Neural cell (in vitro differentiated cells): ENCODE results near the gene PRKCSH. TPM values are rescaled to one million over a fixed set of nuclear protein-coding genes. Genes with fewer than 3 reads are reported as not detected.

ENCODE experiments used
- H2AFZ ChIP-seq: fragments of 200-600, 300-800 bp; sonication (generic), shearing (Covaris generic); 2 replicates; pipeline ENCODE4 v1.6.0; 2014; ENCODE audit warnings: low read depth, mild to moderate bottlenecking, antibody characterized with exemption, low read length, moderate library complexity
- H3F3A ChIP-seq: fragments of 200-600 bp; shearing (Covaris generic); 2 replicates; pipeline ENCODE4 v1.6.1; 2016; ENCODE audit warnings: mild to moderate bottlenecking, moderate library complexity, mixed read lengths, antibody characterized with exemption, low read length; ENCODE audit not compliant: insufficient read depth, poor library complexity, severe bottlenecking
- H3K27ac ChIP-seq: fragments of 200-600, 300-800 bp; sonication (generic), shearing (Covaris generic); 2 replicates; pipeline ENCODE4 v1.5.1; 2014; ENCODE audit warnings: mild to moderate bottlenecking, low read length, moderate library complexity
- H3K27me3 ChIP-seq: fragments of 300-800, 200-600 bp; sonication (generic), shearing (Covaris generic); 2 replicates; pipeline ENCODE4 v1.6.0; 2014; ENCODE audit warnings: mild to moderate bottlenecking, low read depth, low read length, moderate library complexity; ENCODE audit not compliant: insufficient read depth
- H3K36me3 ChIP-seq: fragments of 300-800, 200-600 bp; sonication (generic), shearing (Covaris generic); 2 replicates; pipeline ENCODE4 v1.5.1; 2014; ENCODE audit warnings: mild to moderate bottlenecking, antibody characterized with exemption, low read length, moderate library complexity; ENCODE audit not compliant: insufficient read depth
- H3K4me2 ChIP-seq: fragments of 300-800, 200-600 bp; sonication (generic), shearing (Covaris generic); 2 replicates; pipeline ENCODE4 v1.6.0; 2014; ENCODE audit warnings: mild to moderate bottlenecking, low read length
- H3K4me3 ChIP-seq: fragments of 300-800, 200-600 bp; sonication (generic), shearing (Covaris generic); 2 replicates; pipeline ENCODE4 v1.5.1; 2014; ENCODE audit warnings: mild to moderate bottlenecking, low read length, moderate library complexity
- H3K79me2 ChIP-seq: fragments of 200-600 bp; shearing (Covaris generic); replicated peaks from 2 replicates; pipeline ENCODE4 v1.6.0; 2014; ENCODE audit warnings: mild to moderate bottlenecking, low read length, moderate library complexity; ENCODE audit not compliant: insufficient read depth
- H3K9ac ChIP-seq: fragments of 300-800, 200-600 bp; sonication (generic), shearing (Covaris generic); 2 replicates; pipeline ENCODE4 v1.6.1; 2016; ENCODE audit warnings: mild to moderate bottlenecking, low read length, mixed read lengths
- H3K9me2 ChIP-seq: fragments of 200-600 bp; shearing (Covaris generic); 2 replicates; pipeline ENCODE4 v1.6.1; 2016; ENCODE audit warnings: mild to moderate bottlenecking, low read length, mixed read lengths; ENCODE audit not compliant: insufficient read depth
- H3K9me3 ChIP-seq: fragments of 200-600, 300-800 bp; sonication (generic), shearing (Covaris generic); 2 replicates; pipeline ENCODE4 v1.6.1; 2016; ENCODE audit warnings: mild to moderate bottlenecking, mixed run types, low read length, moderate library complexity, mixed read lengths
- H4K20me1 ChIP-seq: fragments of 200-600 bp; shearing (Covaris generic); 2 replicates; pipeline ENCODE4 v1.6.1; 2016; ENCODE audit warnings: mild to moderate bottlenecking, mixed run types; ENCODE audit not compliant: insufficient read depth
- CTCF ChIP-seq: fragments of 450-650 bp; IDR thresholded peaks from 2 replicates; pipeline ENCODE4 v1.5.1; 2014; ENCODE audit warnings: antibody characterized with exemption, mild to moderate bottlenecking, moderate library complexity; ENCODE audit not compliant: poor library complexity, severe bottlenecking
- EP300 ChIP-seq: fragments of 450-650 bp; conservative IDR thresholded peaks from 2 replicates; pipeline ENCODE4 v1.6.1; 2014; ENCODE audit warnings: antibody characterized with exemption, mild to moderate bottlenecking, moderate library complexity; ENCODE audit not compliant: poor library complexity, severe bottlenecking
- EZH2 ChIP-seq: fragments of 200-600, 300-800 bp; shearing (Covaris generic), sonication (generic); IDR thresholded peaks from 2 replicates; pipeline ENCODE4 v1.6.1; 2014; ENCODE audit warnings: antibody characterized with exemption, low read length, borderline replicate concordance, mild to moderate bottlenecking; ENCODE audit not compliant: insufficient read depth, poor library complexity, severe bottlenecking
- MXI1 ChIP-seq: fragments of 450-650 bp; conservative IDR thresholded peaks from 2 replicates; pipeline ENCODE4 v1.6.1; 2014; ENCODE audit warnings: antibody characterized with exemption, mild to moderate bottlenecking; ENCODE audit not compliant: poor library complexity, severe bottlenecking
- POLR2AphosphoS5 ChIP-seq: IDR thresholded peaks from 2 replicates; pipeline ENCODE4 v1.6.1; 2012
- RAD21 ChIP-seq: fragments of 450-650 bp; conservative IDR thresholded peaks from 2 replicates; pipeline ENCODE4 v1.6.1; 2014; ENCODE audit warnings: antibody characterized with exemption, mild to moderate bottlenecking, moderate library complexity
- SMC3 ChIP-seq: fragments of 450-650 bp; conservative IDR thresholded peaks from 2 replicates; pipeline ENCODE4 v1.6.1; 2014; ENCODE audit warnings: antibody characterized with exemption, mild to moderate bottlenecking, moderate library complexity; ENCODE audit not compliant: poor library complexity
- TAF1 ChIP-seq: IDR thresholded peaks from 2 replicates; pipeline ENCODE4 v1.6.1; 2012; ENCODE audit warnings: low read depth
- polyA plus RNA-seq: library from polyadenylated mRNA; depleted of rRNA; stranded (reverse); fragments of >200 nt; gene quantifications from 2 replicates; pipeline ENCODE4 v1.2.3, GENCODE V29; 2014
- TF ChIP-seq, protein P1 (sequence below): IDR thresholded peaks from 2 replicates; pipeline ENCODE4 v1.6.1; 2012; ENCODE audit warnings: borderline replicate concordance

The PRKCSH gene
- polyA plus RNA-seq, 1 donor from 2014 or later: 29.6 TPM

DNA sequence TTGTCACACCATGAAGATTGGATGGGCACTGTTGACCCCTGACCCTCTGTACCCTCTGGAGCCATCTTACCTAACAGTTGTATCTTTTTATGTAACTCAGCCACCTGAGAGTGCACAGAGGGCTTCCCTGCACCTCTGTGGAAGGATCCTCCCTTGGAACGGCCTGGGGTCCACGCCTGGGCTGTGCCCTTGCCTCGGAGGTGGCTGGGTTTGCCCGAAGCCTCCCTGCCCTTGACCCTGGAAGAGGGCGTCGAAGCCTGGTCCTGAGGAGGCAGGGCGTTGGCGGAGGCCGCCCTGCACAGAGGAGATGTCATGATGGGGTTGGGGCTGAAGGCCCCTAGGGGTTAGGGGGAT, 755 bp upstream of the PRKCSH start:
- Histone ChIP-seq H3K27ac (peak overlapping the region; percentile 90), H3K36me3 (no peaks in the 10 kb centered on the region), H3F3A (no peaks in the 10 kb centered on the region), H3K9me3 (no peaks in the 10 kb centered on the region), H3K79me2 (peaks cover 15% of the 10 kb centered on the region), H4K20me1 (no peaks in the 10 kb centered on the region), H3K4me2 (peak overlapping the region; percentile 96), H2AFZ (peak overlapping the region; percentile 90), H3K27me3 (no peaks in the 10 kb centered on the region), H3K4me3 (peak overlapping the region; percentile 74), H3K9me2 (no peaks in the 10 kb centered on the region), H3K9ac (peak overlapping the region; percentile 73)
- TF ChIP-seq, protein P1, sequence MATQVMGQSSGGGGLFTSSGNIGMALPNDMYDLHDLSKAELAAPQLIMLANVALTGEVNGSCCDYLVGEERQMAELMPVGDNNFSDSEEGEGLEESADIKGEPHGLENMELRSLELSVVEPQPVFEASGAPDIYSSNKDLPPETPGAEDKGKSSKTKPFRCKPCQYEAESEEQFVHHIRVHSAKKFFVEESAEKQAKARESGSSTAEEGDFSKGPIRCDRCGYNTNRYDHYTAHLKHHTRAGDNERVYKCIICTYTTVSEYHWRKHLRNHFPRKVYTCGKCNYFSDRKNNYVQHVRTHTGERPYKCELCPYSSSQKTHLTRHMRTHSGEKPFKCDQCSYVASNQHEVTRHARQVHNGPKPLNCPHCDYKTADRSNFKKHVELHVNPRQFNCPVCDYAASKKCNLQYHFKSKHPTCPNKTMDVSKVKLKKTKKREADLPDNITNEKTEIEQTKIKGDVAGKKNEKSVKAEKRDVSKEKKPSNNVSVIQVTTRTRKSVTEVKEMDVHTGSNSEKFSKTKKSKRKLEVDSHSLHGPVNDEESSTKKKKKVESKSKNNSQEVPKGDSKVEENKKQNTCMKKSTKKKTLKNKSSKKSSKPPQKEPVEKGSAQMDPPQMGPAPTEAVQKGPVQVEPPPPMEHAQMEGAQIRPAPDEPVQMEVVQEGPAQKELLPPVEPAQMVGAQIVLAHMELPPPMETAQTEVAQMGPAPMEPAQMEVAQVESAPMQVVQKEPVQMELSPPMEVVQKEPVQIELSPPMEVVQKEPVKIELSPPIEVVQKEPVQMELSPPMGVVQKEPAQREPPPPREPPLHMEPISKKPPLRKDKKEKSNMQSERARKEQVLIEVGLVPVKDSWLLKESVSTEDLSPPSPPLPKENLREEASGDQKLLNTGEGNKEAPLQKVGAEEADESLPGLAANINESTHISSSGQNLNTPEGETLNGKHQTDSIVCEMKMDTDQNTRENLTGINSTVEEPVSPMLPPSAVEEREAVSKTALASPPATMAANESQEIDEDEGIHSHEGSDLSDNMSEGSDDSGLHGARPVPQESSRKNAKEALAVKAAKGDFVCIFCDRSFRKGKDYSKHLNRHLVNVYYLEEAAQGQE: no peak
- no peak for TF ChIP-seq CTCF
- no peak for TF ChIP-seq MXI1
- TF ChIP-seq RAD21: no peak
- no peak for TF ChIP-seq SMC3
- no peak for TF ChIP-seq POLR2AphosphoS5
- TF ChIP-seq EZH2: no peak
- TF ChIP-seq TAF1: no peak
- no peak for TF ChIP-seq EP300

DNA sequence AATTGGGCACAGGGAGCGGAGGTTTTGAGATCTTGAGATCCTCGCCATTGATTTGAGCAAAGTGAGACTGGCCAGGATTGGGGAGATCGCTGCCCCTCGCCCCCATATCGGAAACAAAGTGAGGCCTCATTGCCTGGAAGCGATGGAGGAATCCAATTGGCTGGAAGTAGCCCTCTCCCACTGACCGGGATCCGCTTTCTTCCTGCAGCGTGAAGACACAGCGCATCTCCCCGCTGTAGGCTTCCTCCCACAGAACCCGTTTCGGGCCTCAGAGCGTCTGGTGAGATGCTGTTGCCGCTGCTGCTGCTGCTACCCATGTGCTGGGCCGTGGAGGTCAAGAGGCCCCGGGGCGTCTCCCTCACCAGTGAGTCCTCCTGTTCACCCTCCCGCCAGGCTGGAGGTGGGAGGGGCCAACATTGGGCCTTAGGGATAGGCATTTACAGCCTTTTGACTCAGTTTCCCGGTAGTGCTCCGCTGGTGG, 438 bp downstream of the PRKCSH start:
- Histone ChIP-seq H3K9me3 (no peaks in the 10 kb centered on the region), H2AFZ (peak overlapping the region; percentile 49), H3K9ac (peak overlapping the region; percentile 80), H3K4me3 (peak overlapping the region; percentile 74), H3K4me2 (peak overlapping the region; percentile 88), H3K9me2 (no peaks in the 10 kb centered on the region), H3K79me2 (peaks cover 15% of the 10 kb centered on the region), H3K27ac (peak overlapping the region; percentile 90), H3F3A (no peaks in the 10 kb centered on the region), H3K27me3 (no peaks in the 10 kb centered on the region), H4K20me1 (no peaks in the 10 kb centered on the region), H3K36me3 (no peaks in the 10 kb centered on the region)
- TF ChIP-seq TAF1: peak; percentile 20
- no peak for TF ChIP-seq EP300

DNA sequence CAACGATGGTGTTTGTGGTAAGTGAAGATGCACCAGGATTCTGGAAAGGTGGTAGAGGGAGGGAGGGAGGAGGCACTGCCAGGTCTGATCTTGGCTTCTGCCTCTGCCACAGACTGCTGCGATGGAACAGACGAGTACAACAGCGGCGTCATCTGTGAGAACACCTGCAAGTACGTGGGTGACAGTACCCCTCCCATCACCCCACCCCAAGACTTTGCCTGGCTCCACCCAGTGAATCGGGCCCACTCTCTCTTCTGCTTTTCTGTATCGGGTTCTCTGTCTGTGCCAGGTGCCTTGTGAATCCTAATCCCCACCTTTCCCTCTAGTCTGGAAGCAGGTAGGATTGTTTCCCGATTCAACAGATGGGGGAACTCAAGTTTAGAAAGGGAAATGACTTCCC, 2.5 kb downstream of the PRKCSH start:
- H3K9ac ChIP-seq: no peak overlapping the region

More for the DNA sequence above, 2.5 kb downstream of the PRKCSH start:
- no peaks in the 10 kb centered on the region for H3K36me3 ChIP-seq
- H3K27ac ChIP-seq: no peak overlapping the region
- no peak overlapping the region for H3K4me3 ChIP-seq
- TF ChIP-seq TAF1: no peak
- no peaks in the 10 kb centered on the region for H3K9me2 ChIP-seq
- no peaks in the 10 kb centered on the region for H3F3A ChIP-seq
- H3K79me2 ChIP-seq: peaks cover 15% of the 10 kb centered on the region
- no peak overlapping the region for H3K4me2 ChIP-seq
- H2AFZ ChIP-seq: no peak overlapping the region
- H3K9me3 ChIP-seq: no peaks in the 10 kb centered on the region
- H3K27me3 ChIP-seq: no peaks in the 10 kb centered on the region
- no peaks in the 10 kb centered on the region for H4K20me1 ChIP-seq
